Gastrocnemius medialis (tissue), 4 donors: ENCODE data around the gene EVI2A. TPM values are rescaled to one million over a fixed set of nuclear protein-coding genes. Genes with fewer than 3 reads are reported as not detected.

ENCODE experiments used
- ATAC-seq, 2 donors: fragments of 150-250 bp; one replicate each; pipeline ENCODE4 v1.9.1; 2016
- DNase-seq, 2 donors: peaks; one replicate each; pipeline ENCODE4 v3.0.0-alpha.2; 2019
- H3K27ac ChIP-seq, 4 donors: fragments of 200-600 bp; sonication (generic); 1 replicate in 1 of 4; 2 replicates in 3 of 4; pipeline ENCODE4 v1.5.1; 2016 to 2018; ENCODE audit warnings: mild to moderate bottlenecking in 2 of 4, moderate library complexity in 1 of 4
- H3K27me3 ChIP-seq, 3 donors: fragments of 200-600 bp; sonication (generic) in 2 of 3; 1 replicate in 1 of 3; 2 replicates in 2 of 3; pipeline versions ENCODE4 v1.5.1 to v1.6.0; 2016 to 2019; ENCODE audit warnings: mild to moderate bottlenecking in 1 of 3, moderate library complexity in 1 of 3
- H3K36me3 ChIP-seq, 2 donors: fragments of 200-600 bp; sonication (generic) in 1 of 2; one replicate each; pipeline ENCODE4 v1.5.1; 2017 to 2018
- H3K4me1 ChIP-seq, 2 donors: fragments of 200-600 bp; sonication (generic) in 1 of 2; one replicate each; pipeline ENCODE4 v1.5.1; 2016 to 2017; ENCODE audit warnings: mild to moderate bottlenecking in 2 of 2
- H3K4me3 ChIP-seq, 4 donors: fragments of 200-600 bp; sonication (generic) in 3 of 4; 1 replicate in 1 of 4; 2 replicates in 3 of 4; pipeline ENCODE4 v1.5.1; 2016 to 2019; ENCODE audit warnings: mild to moderate bottlenecking in 2 of 4
- H3K9me3 ChIP-seq, 3 donors: fragments of 200-600 bp; sonication (generic) in 2 of 3; 1 replicate in 1 of 3; 2 replicates in 2 of 3; pipeline ENCODE4 v1.5.1; 2016 to 2019
- CTCF ChIP-seq, 5 experiments: fragments of 450-650 bp in 3 of 5; fragments of 200-600 bp in 2 of 5; sonication (generic) in 2 of 5; IDR thresholded peaks in 4 of 5; conservative IDR thresholded peaks in 1 of 5; 1 replicate in 4 of 5; 2 replicates in 1 of 5; pipeline ENCODE4 v1.5.1; 2016 to 2019; ENCODE audit warnings: antibody characterized with exemption in 5 of 5, mild to moderate bottlenecking in 3 of 5, moderate library complexity in 3 of 5
- POLR2A ChIP-seq, 2 donors: fragments of 450-650 bp; IDR thresholded peaks; one replicate each; pipeline ENCODE4 v1.6.1; 2017; ENCODE audit warnings: antibody characterized with exemption in 2 of 2, mild to moderate bottlenecking in 2 of 2, moderate library complexity in 2 of 2
- in situ Hi-C, 4 donors: fragments of 200-750 bp; cut with MboI; loops; one replicate each; pipeline versions ENCODE4 v1.15.0 to v1.8.0; 2017; ENCODE audit warnings: low sequenced_read_pairs in 4 of 4
- intact Hi-C: fragments of 100-400 bp; cut with DNase I; formaldehyde crosslinking; loops from one replicate; pipeline ENCODE4 v1.15.1; 2023; ENCODE audit warnings: low total_unique reads
- total RNA-seq, 4 donors: library from RNA; depleted of rRNA; stranded (reverse); fragments of >200 nt; gene quantifications; one replicate each; pipeline versions ENCODE4 v1.1.0 to v1.2.3, GENCODE V29; 2016

EVI2A gene
- total RNA-seq, 4 donors from 2014 or later: 0.49 to 2.2 (median 0.96) TPM

- no peak overlapping the region for H3K27ac ChIP-seq
- H3K4me1 ChIP-seq: no peaks in the 10 kb centered on the region
- peaks cover 0 to 11% of the 10 kb centered on the region in 2 donors for H3K36me3 ChIP-seq
- intact Hi-C loops (no loop called here), in situ Hi-C loops (loop anchor here in 1 of 4 donors (25.0 kb wide), 1 partner anchor 92 kb away; no protein-coding TSS in a partner anchor)
- ATAC-seq: no peak
- no peak for DNase-seq
- H3K27me3 ChIP-seq: no peaks in the 10 kb centered on the region
- no peaks in the 10 kb centered on the region for H3K9me3 ChIP-seq
- H3K4me3 ChIP-seq: no peak overlapping the region
- TF ChIP-seq CTCF (IDR thresholded peaks at IDR 0.05 in 4 of 5, conservative IDR thresholded peaks at IDR 0.05 in 1 of 5) (no peak), POLR2A (IDR thresholded peaks at IDR 0.05) (no peak)
Observed at GRCh38 chr17:31329221-31329620, 7.8 kb upstream of the EVI2A start.

DNA sequence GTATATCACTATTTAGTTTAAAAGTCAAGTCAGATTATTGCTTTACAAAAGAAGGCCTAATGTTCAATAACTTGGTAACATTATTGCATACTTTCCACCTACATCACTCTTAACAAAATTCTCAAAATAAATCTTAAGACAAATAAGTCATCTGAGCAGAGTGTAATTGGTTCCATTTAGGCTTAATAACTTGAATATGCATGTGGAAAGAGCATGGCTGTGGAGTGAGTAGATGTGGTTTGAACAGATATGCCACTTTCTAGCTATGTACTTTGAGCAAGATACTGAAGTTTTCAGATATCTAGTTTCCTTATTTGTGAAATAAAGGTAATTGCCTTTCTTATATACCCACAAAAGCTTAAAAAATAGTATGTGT, 6.7 kb upstream of the EVI2A start:
- Histone ChIP-seq H3K4me3 (no peak overlapping the region), H3K27me3 (no peaks in the 10 kb centered on the region), H3K9me3 (no peaks in the 10 kb centered on the region), H3K36me3 (peaks cover 0 to 6% of the 10 kb centered on the region in 2 donors), H3K27ac (no peak overlapping the region), H3K4me1 (no peaks in the 10 kb centered on the region)
- DNase-seq (no peak), ATAC-seq (no peak)
- intact Hi-C loops (no loop called here), in situ Hi-C loops (loop anchor here in 1 of 4 donors (25.0 kb wide), 1 partner anchor 91 kb away; no protein-coding TSS in a partner anchor)
- TF ChIP-seq CTCF (IDR thresholded peaks at IDR 0.05 in 4 of 5, conservative IDR thresholded peaks at IDR 0.05 in 1 of 5): no peak
- TF ChIP-seq POLR2A (IDR thresholded peaks at IDR 0.05): no peak

DNA sequence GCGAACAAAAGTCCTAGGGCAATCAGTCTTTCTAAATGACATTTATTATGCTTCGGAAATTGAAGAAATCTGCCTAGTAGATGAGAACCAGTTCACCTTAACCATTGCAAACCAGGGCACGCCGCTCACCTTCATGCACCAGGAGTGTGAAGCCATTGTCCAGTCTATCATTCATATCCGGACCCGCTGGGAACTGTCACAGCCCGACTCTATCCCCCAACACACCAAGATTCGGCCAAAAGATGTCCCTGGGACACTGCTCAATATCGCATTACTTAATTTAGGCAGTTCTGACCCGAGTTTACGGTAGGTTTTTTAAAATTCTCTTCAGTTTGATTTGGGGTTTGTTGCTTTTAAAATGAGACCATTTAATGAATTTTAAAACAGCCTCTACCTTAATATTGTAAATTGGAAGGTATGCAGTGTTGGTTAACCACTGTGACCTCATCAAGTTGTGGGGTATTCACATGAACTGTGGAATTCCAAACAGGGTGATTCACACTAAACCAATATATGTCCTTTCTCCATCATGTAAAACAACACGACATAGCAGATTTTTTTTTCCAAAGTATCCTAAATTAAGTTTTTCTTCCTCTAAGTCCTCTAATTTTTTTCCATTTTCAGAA, 6.2 kb upstream of the EVI2A start:
- H3K9me3 ChIP-seq: no peaks in the 10 kb centered on the region
- DNase-seq (no peak), ATAC-seq (no peak)
- in situ Hi-C loops (loop anchor here in 1 of 4 donors (25.0 kb wide), 1 partner anchor 90 kb away; no protein-coding TSS in a partner anchor), intact Hi-C loops (no loop called here)
- no peaks in the 10 kb centered on the region for H3K4me1 ChIP-seq
- no peaks in the 10 kb centered on the region for H3K27me3 ChIP-seq
- TF ChIP-seq POLR2A (IDR thresholded peaks at IDR 0.05) (no peak), CTCF (IDR thresholded peaks at IDR 0.05 in 4 of 5, conservative IDR thresholded peaks at IDR 0.05 in 1 of 5) (no peak)
- H3K27ac ChIP-seq: no peak overlapping the region
- H3K36me3 ChIP-seq: peaks cover 0 to 6% of the 10 kb centered on the region in 2 donors
- no peak overlapping the region for H3K4me3 ChIP-seq

- Histone ChIP-seq H3K4me3 (no peak overlapping the region), H3K27ac (no peak overlapping the region), H3K9me3 (no peaks in the 10 kb centered on the region), H3K27me3 (no peaks in the 10 kb centered on the region), H3K4me1 (no peaks in the 10 kb centered on the region), H3K36me3 (peaks cover 0 to 6% of the 10 kb centered on the region in 2 donors)
- ATAC-seq: no peak
- intact Hi-C loops (no loop called here), in situ Hi-C loops (no loop called here)
- no peak for DNase-seq
- no peak for TF ChIP-seq CTCF (IDR thresholded peaks at IDR 0.05 in 4 of 5, conservative IDR thresholded peaks at IDR 0.05 in 1 of 5)
- no peak for TF ChIP-seq POLR2A (IDR thresholded peaks at IDR 0.05)
Observed at GRCh38 chr17:31323551-31323950, 2.1 kb upstream of the EVI2A start.

DNA sequence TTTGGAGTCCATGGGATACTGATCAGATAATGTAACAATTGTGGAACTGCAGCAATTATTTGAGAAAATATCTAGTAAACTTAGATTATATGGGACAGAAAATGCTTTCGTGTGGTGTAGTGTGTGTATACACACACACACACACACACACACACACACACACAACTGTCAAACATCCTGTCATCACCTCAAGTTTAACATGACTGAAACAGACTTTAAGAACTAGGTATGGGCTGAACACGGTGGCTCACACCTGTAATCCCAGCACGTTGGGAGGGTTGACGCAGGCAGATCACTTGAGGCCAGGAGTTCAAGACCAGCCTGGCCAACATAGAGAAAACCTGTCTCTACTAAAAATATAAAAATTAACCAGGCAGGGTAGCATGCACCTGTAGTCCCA, 544 bp upstream of the EVI2A start:
- Histone ChIP-seq H3K36me3 (peaks cover 0 to 6% of the 10 kb centered on the region in 2 donors), H3K27me3 (no peaks in the 10 kb centered on the region), H3K4me1 (no peaks in the 10 kb centered on the region), H3K9me3 (no peaks in the 10 kb centered on the region), H3K27ac (no peak overlapping the region), H3K4me3 (no peak overlapping the region)
- in situ Hi-C loops: no loop called here
- TF ChIP-seq POLR2A (IDR thresholded peaks at IDR 0.05) (no peak), CTCF (IDR thresholded peaks at IDR 0.05 in 4 of 5, conservative IDR thresholded peaks at IDR 0.05 in 1 of 5) (no peak)
- no peak for DNase-seq
- ATAC-seq: no peak
- intact Hi-C loops: no loop called here
